HEK293T (cell line): ENCODE measurements around the gene MAEL.

ENCODE experiments used
- CTCF ChIA-PET: fragments of 350-600 bp; formaldehyde crosslinking; extraction: SDS; loops from one replicate; lab custom pipeline; 2021; ENCODE audit warnings: antibody characterized with exemption, inconsistent platforms; lab: Yijun Ruan, JAX
- POLR2A ChIA-PET: fragments of 350-600 bp; formaldehyde crosslinking; extraction: SDS; loops from one replicate; lab custom pipeline; 2020; ENCODE audit warnings: antibody characterized with exemption, inconsistent platforms; lab: Yijun Ruan, JAX
- DNase-seq: peaks from one replicate; pipeline ENCODE4 v3.0.0; 2012; ENCODE audit warnings: mixed read lengths; ENCODE audit errors: extremely low spot score
- ARNT ChIP-seq: fragments of 450-650 bp; IDR thresholded peaks from 2 replicates; pipeline ENCODE4 v1.6.1; 2017; ENCODE audit warnings: mild to moderate bottlenecking
- BHLHE40 ChIP-seq: fragments of 450-650 bp; IDR thresholded peaks from 2 replicates; pipeline ENCODE4 v1.6.1; 2016; ENCODE audit warnings: mild to moderate bottlenecking, moderate library complexity, borderline replicate concordance
- CTBP1 ChIP-seq: fragments of 450-650 bp; IDR thresholded peaks from 2 replicates; pipeline ENCODE4 v1.6.1; 2016; ENCODE audit warnings: borderline replicate concordance
- ELF4 ChIP-seq: fragments of 450-650 bp; IDR thresholded peaks from 2 replicates; pipeline ENCODE4 v1.6.1; 2017; ENCODE audit warnings: antibody characterized with exemption
- FOXA1 ChIP-seq: fragments of 450-650 bp; IDR thresholded peaks from 2 replicates; pipeline ENCODE4 v1.6.1; 2016; ENCODE audit warnings: mild to moderate bottlenecking
- FOXK2 ChIP-seq: fragments of 450-650 bp; IDR thresholded peaks from 2 replicates; pipeline ENCODE4 v1.6.1; 2016; ENCODE audit warnings: mild to moderate bottlenecking
- FOXM1 ChIP-seq: fragments of 450-650 bp; IDR thresholded peaks from 2 replicates; pipeline ENCODE4 v1.6.1; 2017; ENCODE audit warnings: mild to moderate bottlenecking, borderline replicate concordance
- HDGF ChIP-seq: fragments of 450-650 bp; IDR thresholded peaks from 2 replicates; pipeline ENCODE4 v1.6.1; 2017; ENCODE audit warnings: antibody characterized with exemption, borderline replicate concordance
- L3MBTL2 ChIP-seq: fragments of 450-650 bp; conservative IDR thresholded peaks from 2 replicates; pipeline ENCODE4 v1.6.1; 2016; ENCODE audit warnings: mild to moderate bottlenecking
- LEF1 ChIP-seq: fragments of 450-650 bp; IDR thresholded peaks from 2 replicates; pipeline ENCODE4 v1.6.1; 2017; ENCODE audit warnings: mild to moderate bottlenecking, borderline replicate concordance
- NFRKB ChIP-seq: fragments of 450-650 bp; IDR thresholded peaks from 2 replicates; pipeline ENCODE4 v1.6.1; 2016; ENCODE audit warnings: mild to moderate bottlenecking, moderate library complexity
- PKNOX1 ChIP-seq: fragments of 450-650 bp; IDR thresholded peaks from 2 replicates; pipeline ENCODE4 v1.6.1; 2016
- SP1 ChIP-seq: fragments of 450-650 bp; IDR thresholded peaks from 2 replicates; pipeline ENCODE4 v1.6.1; 2017
- SUZ12 ChIP-seq: fragments of 450-650 bp; IDR thresholded peaks from 2 replicates; pipeline ENCODE4 v1.6.1; 2016; ENCODE audit warnings: mild to moderate bottlenecking
- TARDBP ChIP-seq: fragments of 450-650 bp; IDR thresholded peaks from 2 replicates; pipeline ENCODE4 v1.6.1; 2016
- ZNF384 ChIP-seq: fragments of 450-650 bp; IDR thresholded peaks from 2 replicates; pipeline ENCODE4 v1.6.1; 2016

Gene MAEL

GRCh38 chr1:167054946-167055630 lies 66.0 kb downstream of the MAEL start:
- TF ChIP-seq SP1 = no peak
- TF ChIP-seq HDGF = no peak
- no peak for TF ChIP-seq ZNF384
- no peak for TF ChIP-seq PKNOX1
- TF ChIP-seq FOXM1 = no peak
- TF ChIP-seq NFRKB = no peak
- TF ChIP-seq L3MBTL2 = no peak
- no peak for TF ChIP-seq LEF1
- TF ChIP-seq SUZ12 = no peak
- no peak for TF ChIP-seq ARNT
- no peak for TF ChIP-seq BHLHE40
- TF ChIP-seq CTBP1 = no peak
- no peak for TF ChIP-seq ELF4
- no peak for TF ChIP-seq TARDBP
- TF ChIP-seq FOXK2 = no peak
- no peak for TF ChIP-seq FOXA1
- ChIA-PET CTCF (interaction anchor here (1.0 to 2.2 kb wide), 3 partner anchors 12 to 145 kb away, joined by 3 to 6 read pairs (median 4); no protein-coding TSS in a partner anchor), POLR2A (interaction anchor here (1.9 kb wide), 1 partner anchor 11 kb away, joined by 5 read pairs; no protein-coding TSS in a partner anchor)
- DNase-seq = no peak

GRCh38 chr1:167056529-167057231 lies 67.6 kb downstream of the MAEL start:
- no peak for TF ChIP-seq ELF4
- no peak for TF ChIP-seq SUZ12
- TF ChIP-seq PKNOX1 = no peak
- TF ChIP-seq ZNF384 = no peak
- ChIA-PET POLR2A (interaction anchor here (1.0 kb wide), 1 partner anchor 13 kb away, joined by 5 read pairs; no protein-coding TSS in a partner anchor), CTCF (interaction anchor here (0.5 to 6.6 kb wide), 8 partner anchors 13 to 1607 kb away, joined by 3 to 163 read pairs (median 4); partner anchors contain the start of gene POU2F1)
- no peak for DNase-seq

GRCh38 chr1:167057241-167057688 lies 68.2 kb downstream of the MAEL start:
- POLR2A ChIA-PET = interaction anchor here (1.0 kb wide), 1 partner anchor 13 kb away, joined by 5 read pairs; no protein-coding TSS in a partner anchor
- CTCF ChIA-PET = interaction anchor here (0.5 to 6.6 kb wide), 7 partner anchors 13 to 1608 kb away, joined by 3 to 163 read pairs (median 3); partner anchors contain the start of gene POU2F1

GRCh38 chr1:167059045-167059808 lies 70.1 kb downstream of the MAEL start:
- DNase-seq = peak; percentile 77
- POLR2A ChIA-PET = interaction anchor here (0.6 to 1.6 kb wide), 5 partner anchors 146 to 220 kb away, joined by 3 to 7 read pairs (median 6); partner anchors contain the start of genes POGK and TADA1

More at GRCh38 chr1:167057241-167057688, 68.2 kb downstream of the MAEL start:
- TF ChIP-seq CTBP1 (no peak), PKNOX1 (peak; percentile 87)
- DNase-seq = peak; percentile 62

More at GRCh38 chr1:167059045-167059808, 70.1 kb downstream of the MAEL start:
- CTCF ChIA-PET = interaction anchor here (0.6 to 6.6 kb wide), 13 partner anchors 15 to 1457 kb away, joined by 3 to 163 read pairs (median 3); no protein-coding TSS in a partner anchor
- TF ChIP-seq TARDBP (no peak), FOXM1 (no peak), PKNOX1 (no peak), LEF1 (no peak), L3MBTL2 (no peak), BHLHE40 (no peak), ELF4 (no peak), SP1 (no peak), ZNF384 (no peak)
